ENCODE data around the gene NTMT1.

- no peak for TF ChIP-seq CTCF (IDR thresholded peaks at IDR 0.05)
- no peak for TF ChIP-seq POLR2A (IDR thresholded peaks at IDR 0.05)
These were observed 30.9 kb downstream of the NTMT1 start for GRCh38 chr9:129656795-129657390.
